GM19463 (cell line): ENCODE measurements around the gene IFTAP.
"Not testable (repeated sequence)": the region's sequence is repeated elsewhere in the genome, so short reads cannot be mapped to it uniquely, and the experiment has no call there.

Experiments
- ATAC-seq: cut with Tn5 transposase; IDR thresholded peaks from one replicate; pipeline ENCODE4 v1.9.1; 2021; ENCODE audit warnings: mild to moderate bottlenecking, moderate library complexity; ENCODE audit not compliant: unreplicated experiment

IFTAP gene

GRCh38 chr11:36635066-36635862 is 41.0 kb downstream of the IFTAP start:
- ATAC-seq: no peak

DNA sequence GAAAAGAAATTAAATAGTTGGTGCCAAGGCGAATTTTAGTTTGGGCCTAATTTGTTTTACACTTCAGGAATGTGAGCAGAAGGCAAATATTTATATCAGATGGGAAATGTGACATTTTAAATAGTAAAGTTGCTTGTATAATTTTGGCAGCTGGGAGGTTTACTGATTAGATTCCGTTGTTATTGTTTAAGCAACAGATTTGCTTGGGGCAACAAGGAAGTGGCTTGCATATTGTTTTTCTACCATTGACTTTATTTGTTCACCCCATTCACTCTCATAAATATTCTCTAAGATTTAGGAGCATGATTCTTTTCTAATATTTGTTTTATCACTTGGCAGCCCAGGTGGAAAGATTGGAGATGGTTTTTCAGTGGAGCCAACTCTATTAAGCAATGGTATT is 44.3 kb downstream of the IFTAP start:
- no peak for ATAC-seq

DNA sequence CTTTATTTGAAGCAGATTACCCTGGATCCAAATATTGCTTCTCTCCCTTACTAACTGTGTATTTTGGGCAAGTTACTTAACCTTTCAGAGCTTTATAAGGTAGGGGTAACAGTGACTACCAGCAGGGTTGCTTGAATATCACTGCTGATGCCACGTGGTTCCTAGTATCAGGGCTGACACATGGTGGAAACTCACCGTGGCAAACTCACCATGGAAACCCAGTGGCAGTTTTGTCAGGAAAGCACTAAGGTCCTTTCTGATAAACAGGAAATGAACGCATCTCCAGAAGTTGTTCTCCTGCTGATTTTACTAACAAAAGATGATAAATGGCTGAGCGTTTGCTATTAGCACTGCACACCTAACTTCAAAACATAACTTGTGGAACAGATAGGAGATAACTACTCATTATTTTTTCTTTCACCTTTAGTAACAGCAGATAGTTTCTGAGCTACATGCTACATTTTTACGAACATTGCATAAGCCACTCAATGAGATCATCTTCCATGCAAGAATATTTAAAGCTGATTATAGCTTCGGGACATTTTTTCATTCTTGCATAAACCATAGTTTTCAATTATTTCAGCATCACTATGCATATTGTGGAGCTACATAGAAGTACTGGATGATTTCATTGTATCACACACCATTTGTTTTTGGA is 63.4 kb downstream of the IFTAP start:
- no peak for ATAC-seq

GRCh38 chr11:36661359-36661758 is 67.1 kb downstream of the IFTAP start:
- ATAC-seq: not testable (repeated sequence)

- no peak for ATAC-seq
Measured at GRCh38 chr11:36672815-36673450, 78.6 kb downstream of the IFTAP start.

- ATAC-seq: not testable (repeated sequence)
Measured at GRCh38 chr11:36679547-36679946, 85.2 kb downstream of the IFTAP start.

DNA sequence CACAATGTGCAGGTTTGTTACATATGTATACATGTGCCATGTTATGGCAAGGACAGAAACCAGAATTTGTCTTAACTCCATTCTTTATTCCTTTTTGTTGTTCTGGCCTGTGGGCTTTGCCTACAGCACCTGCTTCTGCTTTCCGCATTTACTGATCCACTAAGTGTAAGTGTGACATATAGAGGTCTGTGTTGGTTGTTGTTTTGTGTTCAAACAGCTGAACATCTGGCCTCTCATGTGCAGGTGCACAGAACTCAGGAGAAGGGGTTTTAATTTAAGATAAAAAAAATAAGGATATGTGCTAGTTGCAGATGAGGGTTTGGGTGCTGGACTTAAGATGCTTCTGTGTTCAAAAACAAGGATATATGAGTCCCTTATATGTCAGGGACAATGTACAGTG is 89.5 kb downstream of the IFTAP start:
- ATAC-seq: no peak

GRCh38 chr11:36684840-36685801 is 90.8 kb downstream of the IFTAP start:
- ATAC-seq: no peak

GRCh38 chr11:36688132-36688531 is 93.8 kb downstream of the IFTAP start:
- no peak for ATAC-seq

GRCh38 chr11:36688571-36689291 is 94.4 kb downstream of the IFTAP start:
- ATAC-seq: no peak

GRCh38 chr11:36689442-36689841 is 95.1 kb downstream of the IFTAP start:
- no peak for ATAC-seq

DNA sequence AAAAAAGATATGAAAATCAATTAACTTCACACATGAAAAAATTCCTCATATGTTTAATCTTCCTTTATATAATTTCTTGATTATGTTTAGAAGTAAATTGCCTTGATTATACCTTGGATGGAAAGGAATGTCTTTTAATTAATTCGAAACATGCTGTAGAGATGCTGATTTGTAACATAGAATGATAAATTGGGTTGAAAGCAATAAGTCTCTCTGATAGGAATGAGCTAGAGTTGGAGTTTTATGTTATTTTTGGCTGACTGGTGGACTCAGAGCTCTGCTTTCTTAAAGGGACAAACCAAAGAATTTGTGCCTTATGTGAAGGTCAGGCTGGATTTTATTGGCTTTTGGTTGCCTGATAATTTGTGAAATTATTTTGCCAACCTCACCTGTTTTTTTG is 98.4 kb downstream of the IFTAP start:
- no peak for ATAC-seq

- ATAC-seq: no peak
Measured at GRCh38 chr11:36693139-36693843, 99.0 kb downstream of the IFTAP start.

GRCh38 chr11:36695111-36695510 is 100.8 kb downstream of the IFTAP start:
- ATAC-seq: no peak

GRCh38 chr11:36695571-36695970 is 101.3 kb downstream of the IFTAP start:
- ATAC-seq: no peak

DNA sequence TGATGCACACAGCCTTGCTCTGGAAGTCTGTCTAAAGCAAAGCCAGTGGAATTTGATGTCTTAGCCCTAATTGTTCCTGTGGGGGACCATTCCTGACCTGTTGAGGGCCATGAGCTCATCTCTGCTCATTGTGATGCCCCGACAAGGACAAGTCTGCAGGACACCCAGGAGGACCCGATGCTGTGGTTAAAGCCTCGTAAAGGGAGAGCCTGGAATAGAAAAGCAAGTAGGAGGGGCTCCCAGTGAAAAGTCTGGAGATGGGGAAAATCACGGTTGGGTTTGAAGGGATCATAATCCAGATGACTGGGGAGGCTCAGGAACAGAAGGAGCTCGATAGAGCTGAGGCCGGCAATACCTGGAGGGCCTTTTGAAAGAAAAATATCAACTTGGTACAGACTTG is 102.2 kb downstream of the IFTAP start:
- no peak for ATAC-seq

DNA sequence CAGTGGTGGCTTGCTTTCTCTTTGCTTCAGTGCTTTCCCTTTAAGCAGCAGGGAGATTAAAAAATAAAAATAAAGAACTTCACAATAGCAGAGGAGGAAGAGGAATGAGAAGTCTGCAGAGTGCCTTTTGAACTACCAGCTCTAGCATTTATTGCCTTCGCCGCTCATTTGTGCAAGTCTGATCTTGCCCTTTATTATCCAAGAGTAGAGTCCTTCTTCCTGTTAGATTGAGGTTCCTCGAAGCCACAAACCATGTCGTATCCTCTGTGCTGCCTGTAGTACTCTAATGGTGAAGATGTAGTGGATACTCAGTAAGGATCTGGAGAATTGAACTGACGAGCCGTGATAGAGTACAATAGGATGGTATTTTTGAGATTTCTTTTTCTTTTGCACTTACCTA is 105.0 kb downstream of the IFTAP start:
- no peak for ATAC-seq

GRCh38 chr11:36700246-36700645 is 105.9 kb downstream of the IFTAP start:
- ATAC-seq: no peak

DNA sequence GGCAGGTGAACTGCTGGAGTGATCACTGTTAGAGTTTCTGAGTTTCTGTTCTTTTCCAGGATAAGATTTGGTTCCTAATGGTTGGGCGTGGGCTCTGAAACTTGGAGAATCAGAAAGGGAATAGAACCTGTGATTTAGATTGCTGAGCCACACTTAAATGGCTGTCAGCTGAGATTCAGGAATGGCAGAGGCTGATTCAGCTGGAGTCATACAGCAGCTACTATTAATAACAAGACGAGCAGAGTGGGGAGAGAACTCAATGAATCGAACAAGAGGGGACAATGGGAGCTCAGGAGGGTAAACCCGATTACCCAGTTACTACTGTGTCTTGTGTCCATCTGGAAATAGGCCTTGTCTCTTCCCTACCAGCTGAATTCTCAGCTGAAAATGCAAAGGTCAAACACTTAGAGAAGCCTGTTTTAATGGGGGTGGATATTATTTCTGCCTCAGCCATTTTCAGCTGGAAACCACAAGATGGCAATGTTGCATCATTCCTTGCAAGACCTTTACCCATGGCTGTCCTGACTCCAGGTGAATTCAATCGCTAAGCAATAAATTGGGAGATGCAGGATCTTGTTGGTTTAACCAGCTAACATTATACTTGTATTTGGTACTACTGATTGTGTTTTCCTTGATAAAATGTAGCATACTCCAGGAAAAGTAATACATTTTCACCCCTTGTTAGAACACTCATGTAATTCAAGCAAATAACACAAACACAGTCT is 108.2 kb downstream of the IFTAP start:
- peak; percentile 72 for ATAC-seq
